RWPE1 (cell line): Measurements from ENCODE around the gene TSPO.

Source experiments
- CTCF ChIA-PET: fragments of 350-600 bp; sonication (Branson Sonifier 250); formaldehyde crosslinking; extraction: SDS; loops from one replicate; lab custom pipeline; 2021; lab: Yijun Ruan, JAX
- POLR2A ChIA-PET: fragments of 400-600 bp; formaldehyde crosslinking; extraction: SDS; loops from one replicate; lab custom pipeline; 2020; ENCODE audit warnings: antibody characterized with exemption; ENCODE audit not compliant: low non-redundant PET; lab: Yijun Ruan, JAX
- DNase-seq: peaks from one replicate; pipeline ENCODE4 v3.0.0; 2012; ENCODE audit warnings: low spot score
- H3K27ac ChIP-seq: fragments of 450-650 bp; 2 replicates; pipeline ENCODE4 v1.5.1; 2017
- TF ChIP-seq, protein P1 (sequence below): fragments of 450-650 bp; conservative IDR thresholded peaks from 2 replicates; pipeline ENCODE4 v1.5.1; 2017; ENCODE audit warnings: low read depth, mild to moderate bottlenecking

The TSPO gene

DNA sequence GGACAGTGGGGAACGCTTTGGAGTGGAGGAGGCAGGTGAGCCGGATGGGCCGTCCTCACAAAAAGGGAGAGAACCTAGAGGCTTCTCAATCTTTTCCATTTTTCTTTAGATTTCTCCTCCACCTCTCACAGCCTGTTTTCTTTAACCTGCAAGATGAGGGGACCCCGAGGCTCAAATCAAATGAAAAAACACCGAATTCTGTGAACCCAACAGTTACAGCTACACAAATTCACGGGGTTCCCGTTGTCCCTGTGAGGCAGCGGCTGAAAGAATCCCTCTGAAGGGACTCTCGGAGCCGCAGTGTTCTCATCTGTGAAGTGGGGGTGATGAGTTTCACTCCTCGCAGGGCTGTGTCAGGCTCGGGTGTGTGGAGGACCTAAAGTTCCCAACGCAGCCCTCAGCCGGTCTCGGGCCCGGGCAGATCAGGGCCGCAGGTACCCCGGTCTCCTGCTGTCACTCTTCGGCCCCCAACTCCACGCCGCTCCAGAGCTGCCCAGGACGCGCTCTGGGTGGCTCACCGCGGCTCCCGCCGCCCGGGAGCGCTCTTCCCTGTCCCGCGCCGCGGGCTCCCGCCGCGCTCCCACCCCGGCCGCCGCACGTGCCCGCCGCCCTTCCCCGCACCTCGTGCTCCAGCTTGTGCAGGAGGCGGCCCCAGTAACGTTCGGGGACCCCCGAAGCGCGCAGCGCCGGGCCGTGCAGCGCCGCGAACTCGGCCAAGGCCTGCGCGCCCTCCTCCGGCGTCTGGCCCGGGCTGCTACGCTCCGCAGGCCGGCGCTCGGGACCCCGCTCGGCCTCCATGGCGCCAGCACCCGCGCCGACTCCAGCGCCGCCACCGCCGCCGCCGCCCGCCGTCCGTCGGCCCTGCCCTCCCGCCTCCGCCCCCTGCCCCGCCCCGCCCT is 35.2 kb downstream of the TSPO start, which contains the start of gene TTLL12:
TSS of gene TTLL12 (minus strand) at position 863 of the 899 bp plus-strand sequence. CDS start at position 798, 65 bp downstream.
- peak within 1 kb of the TSS; percentile 91 for H3K27ac ChIP-seq
- ChIA-PET POLR2A (interaction anchor here (0.9 kb wide), 1 partner anchor 23 kb away, joined by 3 read pairs; no protein-coding TSS in a partner anchor), CTCF (no interaction called here)
- TF ChIP-seq, protein P1, sequence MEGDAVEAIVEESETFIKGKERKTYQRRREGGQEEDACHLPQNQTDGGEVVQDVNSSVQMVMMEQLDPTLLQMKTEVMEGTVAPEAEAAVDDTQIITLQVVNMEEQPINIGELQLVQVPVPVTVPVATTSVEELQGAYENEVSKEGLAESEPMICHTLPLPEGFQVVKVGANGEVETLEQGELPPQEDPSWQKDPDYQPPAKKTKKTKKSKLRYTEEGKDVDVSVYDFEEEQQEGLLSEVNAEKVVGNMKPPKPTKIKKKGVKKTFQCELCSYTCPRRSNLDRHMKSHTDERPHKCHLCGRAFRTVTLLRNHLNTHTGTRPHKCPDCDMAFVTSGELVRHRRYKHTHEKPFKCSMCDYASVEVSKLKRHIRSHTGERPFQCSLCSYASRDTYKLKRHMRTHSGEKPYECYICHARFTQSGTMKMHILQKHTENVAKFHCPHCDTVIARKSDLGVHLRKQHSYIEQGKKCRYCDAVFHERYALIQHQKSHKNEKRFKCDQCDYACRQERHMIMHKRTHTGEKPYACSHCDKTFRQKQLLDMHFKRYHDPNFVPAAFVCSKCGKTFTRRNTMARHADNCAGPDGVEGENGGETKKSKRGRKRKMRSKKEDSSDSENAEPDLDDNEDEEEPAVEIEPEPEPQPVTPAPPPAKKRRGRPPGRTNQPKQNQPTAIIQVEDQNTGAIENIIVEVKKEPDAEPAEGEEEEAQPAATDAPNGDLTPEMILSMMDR = no peak
- peak; percentile 63 for DNase-seq

DNA sequence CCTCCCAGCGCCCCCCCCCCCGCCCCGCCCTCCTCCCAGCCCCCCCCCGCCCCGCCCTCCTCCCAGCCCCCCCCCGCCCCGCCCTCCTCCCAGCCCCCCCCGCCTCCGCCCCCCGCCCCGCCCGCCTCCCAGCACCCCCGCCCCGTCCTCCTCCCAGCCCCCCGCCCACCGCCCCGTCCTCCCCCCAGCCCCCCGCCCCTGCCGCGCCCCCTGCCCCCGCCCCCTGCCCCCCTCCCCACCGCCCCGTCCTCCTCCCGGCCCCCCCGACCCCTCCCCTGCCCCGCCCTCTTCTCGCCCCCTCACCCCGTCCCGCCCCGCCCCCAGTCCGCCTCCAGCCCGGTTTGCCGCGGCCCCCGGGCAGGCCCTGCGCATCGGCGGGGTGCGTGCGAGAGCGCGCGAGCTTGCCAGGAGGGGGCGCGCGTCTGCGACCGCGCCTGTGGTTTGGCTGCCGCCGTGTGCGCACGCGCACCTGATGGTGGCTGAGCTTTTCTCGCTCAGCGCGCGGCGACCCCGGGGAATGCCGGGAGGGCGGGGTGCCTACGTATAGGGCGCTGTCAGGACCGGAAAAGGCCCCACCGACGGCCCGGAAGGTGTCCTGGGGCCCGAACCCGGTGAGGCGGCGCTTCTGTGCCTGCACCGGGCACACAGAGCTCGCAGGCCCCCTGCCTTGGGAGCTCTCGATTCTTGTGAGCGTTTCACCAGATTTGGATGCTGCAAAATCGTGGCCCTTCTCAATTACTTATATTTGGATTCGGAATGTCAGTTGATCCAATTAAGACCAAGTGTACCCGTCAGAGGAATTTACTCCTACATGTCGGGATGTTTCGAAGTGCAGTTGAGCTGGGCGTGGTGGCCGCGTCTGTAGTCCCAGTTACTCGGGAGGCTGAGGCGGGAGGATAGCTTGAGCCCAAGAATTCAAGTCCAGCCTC is 36.1 kb downstream of the TSPO start:
- ChIA-PET CTCF (interaction anchor here (0.5 to 0.6 kb wide), 2 partner anchors 94 to 769 kb away, joined by 3 read pairs; no protein-coding TSS in a partner anchor), POLR2A (interaction anchor here (0.9 kb wide), 1 partner anchor 24 kb away, joined by 3 read pairs; no protein-coding TSS in a partner anchor)
- TF ChIP-seq, protein P1 = peak; percentile 84

DNA sequence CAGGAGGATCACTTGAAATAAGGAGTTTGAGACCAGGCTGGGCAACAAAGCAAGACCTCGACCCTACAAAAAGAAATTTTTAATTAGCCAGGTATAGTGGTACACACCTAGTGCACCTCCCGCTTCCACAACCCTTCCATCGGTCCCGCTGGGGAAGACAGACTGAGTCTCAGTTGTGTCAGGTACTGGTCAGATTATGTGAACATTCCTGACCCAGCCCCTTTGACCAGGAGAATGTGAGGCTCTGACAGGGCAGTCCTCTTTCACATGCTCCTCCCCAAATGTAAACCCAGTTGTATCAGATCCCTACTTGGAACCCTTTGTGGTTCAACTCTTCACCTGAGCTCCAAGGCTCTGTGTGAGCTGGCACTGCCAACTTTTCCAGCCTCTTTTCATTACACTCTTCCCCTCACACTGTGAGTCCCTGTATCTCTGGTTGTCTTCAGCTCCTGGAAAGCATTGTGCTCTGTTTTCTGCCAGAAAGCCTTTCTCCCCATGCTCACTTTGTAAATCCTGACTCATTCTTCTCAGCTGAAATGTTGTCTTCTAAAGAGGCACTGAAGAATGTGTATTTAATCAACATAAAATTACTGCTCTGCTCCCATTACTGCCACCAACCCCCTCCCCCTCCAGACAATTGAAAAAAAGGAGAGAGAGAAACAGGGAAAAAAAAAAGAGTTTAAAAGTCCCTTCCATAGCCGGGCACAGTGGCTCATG is 37.6 kb downstream of the TSPO start:
- CTCF ChIA-PET = no interaction called here
- POLR2A ChIA-PET = no interaction called here
- TF ChIP-seq, protein P1 = no peak
- DNase-seq = no peak
- no peak overlapping the region for H3K27ac ChIP-seq

More for the DNA sequence above, 36.1 kb downstream of the TSPO start:
- peak; percentile 95 for DNase-seq
- H3K27ac ChIP-seq = peak overlapping the region; percentile 91

DNA sequence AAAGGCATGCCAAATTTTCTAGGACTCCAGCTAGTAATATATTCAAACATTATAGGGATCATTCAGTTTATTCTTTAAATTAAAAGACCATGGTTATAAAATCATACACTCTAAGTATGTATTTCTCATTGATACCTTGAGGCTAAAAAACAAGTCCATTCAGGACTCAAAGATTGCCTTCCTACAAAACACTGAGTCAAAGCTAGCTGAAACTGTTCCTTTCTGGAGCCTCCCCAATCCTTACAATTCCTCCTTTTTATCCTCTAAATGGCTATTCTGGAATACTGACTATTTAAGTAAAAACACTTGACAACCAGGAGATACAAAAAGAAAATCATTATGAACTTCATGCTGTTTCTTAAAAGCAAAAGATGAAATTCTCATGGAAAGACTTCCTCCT is 40.5 kb downstream of the TSPO start:
- no peak overlapping the region for H3K27ac ChIP-seq
- no peak for DNase-seq
- TF ChIP-seq, protein P1 = no peak
- ChIA-PET CTCF (no interaction called here), POLR2A (no interaction called here)

DNA sequence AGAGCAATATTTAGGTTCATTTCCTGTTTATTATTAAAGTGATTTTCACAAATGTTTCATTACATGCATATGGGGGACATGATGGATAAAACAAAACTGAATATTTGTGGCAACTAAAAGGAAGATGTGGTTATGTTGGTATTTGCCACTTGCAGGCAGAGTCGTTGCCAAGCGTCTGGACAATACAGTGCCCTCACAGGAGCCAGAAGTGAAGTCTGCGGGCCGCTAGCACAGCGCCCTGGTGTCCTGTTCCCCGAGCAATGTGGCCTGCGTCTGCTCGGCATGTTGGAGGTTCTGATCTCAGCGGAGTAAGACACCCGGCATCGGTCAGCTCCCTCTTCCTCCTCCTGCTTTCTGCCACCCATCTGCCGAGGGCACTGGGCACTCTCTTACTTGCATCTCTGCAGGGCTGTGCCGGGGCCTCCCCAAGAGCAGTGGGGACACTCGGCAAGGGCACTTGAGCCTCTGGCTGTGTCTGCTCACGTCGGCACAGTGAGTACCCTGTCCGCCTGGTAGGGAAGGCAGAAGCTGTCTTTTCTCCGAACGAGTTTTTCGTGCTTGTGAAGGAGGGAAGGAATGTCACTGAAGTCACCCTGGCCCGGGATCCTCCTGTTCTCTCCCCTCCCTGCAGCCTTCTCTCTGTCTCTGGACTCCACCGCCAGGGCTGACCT is 46.0 kb downstream of the TSPO start:
- POLR2A ChIA-PET = no interaction called here

More for the DNA sequence above, 46.0 kb downstream of the TSPO start:
- TF ChIP-seq, protein P1 = no peak
- CTCF ChIA-PET = no interaction called here
- no peak overlapping the region for H3K27ac ChIP-seq
- no peak for DNase-seq
